PC-3 (cell line): ENCODE measurements around the gene LZTFL1.

Experiments
- EZH2 ChIP-seq: fragments of 300-600 bp; sonication (generic); IDR thresholded peaks from one replicate; pipeline ENCODE4 v1.6.1; 2017; ENCODE audit warnings: antibody characterized with exemption, mild to moderate bottlenecking, low read length; ENCODE audit not compliant: unreplicated experiment
- TF ChIP-seq, protein P1 (sequence below): fragments of 300-600 bp; sonication (generic); conservative IDR thresholded peaks from 2 replicates; pipeline ENCODE4 v1.5.1; 2017; ENCODE audit warnings: antibody characterized with exemption, low read depth, mild to moderate bottlenecking, low read length

DNA sequence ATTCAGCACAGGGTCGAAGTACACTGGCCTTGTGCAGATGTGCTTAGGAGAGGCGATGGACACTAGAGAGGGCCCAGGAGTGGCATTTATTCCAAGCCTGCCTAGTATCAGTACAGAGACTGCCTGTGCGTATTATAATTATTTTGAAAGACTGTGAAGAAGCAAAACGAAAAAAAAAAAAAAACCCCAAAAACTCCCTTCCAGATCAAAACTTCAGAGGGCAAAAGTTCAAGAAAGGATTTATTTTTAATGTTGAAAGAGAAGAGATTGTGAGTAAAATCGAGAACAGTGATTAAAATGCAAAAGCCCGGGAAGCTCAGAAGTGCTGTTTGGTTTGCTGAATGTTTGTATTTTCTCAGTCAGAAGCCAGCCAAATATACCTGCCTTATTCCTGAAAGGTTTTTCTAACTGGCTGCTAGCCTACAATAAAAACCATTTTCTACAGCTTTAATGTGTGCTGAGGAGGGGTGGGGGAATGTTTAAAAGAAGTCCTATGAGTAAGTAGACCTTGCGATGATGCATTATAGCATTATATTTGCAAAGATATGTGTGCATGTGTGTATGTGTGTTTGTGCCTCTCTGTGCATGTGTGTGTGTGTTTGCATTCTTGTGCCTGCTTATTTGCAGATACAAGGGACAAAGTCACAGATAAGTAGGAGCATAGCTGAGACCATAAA is 19.3 kb upstream of the LZTFL1 start:
- no peak for TF ChIP-seq EZH2
- TF ChIP-seq, protein P1, sequence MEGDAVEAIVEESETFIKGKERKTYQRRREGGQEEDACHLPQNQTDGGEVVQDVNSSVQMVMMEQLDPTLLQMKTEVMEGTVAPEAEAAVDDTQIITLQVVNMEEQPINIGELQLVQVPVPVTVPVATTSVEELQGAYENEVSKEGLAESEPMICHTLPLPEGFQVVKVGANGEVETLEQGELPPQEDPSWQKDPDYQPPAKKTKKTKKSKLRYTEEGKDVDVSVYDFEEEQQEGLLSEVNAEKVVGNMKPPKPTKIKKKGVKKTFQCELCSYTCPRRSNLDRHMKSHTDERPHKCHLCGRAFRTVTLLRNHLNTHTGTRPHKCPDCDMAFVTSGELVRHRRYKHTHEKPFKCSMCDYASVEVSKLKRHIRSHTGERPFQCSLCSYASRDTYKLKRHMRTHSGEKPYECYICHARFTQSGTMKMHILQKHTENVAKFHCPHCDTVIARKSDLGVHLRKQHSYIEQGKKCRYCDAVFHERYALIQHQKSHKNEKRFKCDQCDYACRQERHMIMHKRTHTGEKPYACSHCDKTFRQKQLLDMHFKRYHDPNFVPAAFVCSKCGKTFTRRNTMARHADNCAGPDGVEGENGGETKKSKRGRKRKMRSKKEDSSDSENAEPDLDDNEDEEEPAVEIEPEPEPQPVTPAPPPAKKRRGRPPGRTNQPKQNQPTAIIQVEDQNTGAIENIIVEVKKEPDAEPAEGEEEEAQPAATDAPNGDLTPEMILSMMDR, result no peak
